Stomach smooth muscle (tissue), 2 donors: ENCODE measurements around the gene CPNE4.

ENCODE experiments used
- H3K27ac ChIP-seq: one replicate; pipeline ENCODE4 v1.7.0; 2013; ENCODE audit warnings: mild to moderate bottlenecking, low read length, inconsistent platforms
- H3K27me3 ChIP-seq, 2 donors: one replicate each; pipeline ENCODE4 v1.7.0; 2013; ENCODE audit warnings: low read length in 2 of 2; ENCODE audit not compliant: insufficient read depth in 2 of 2, control insufficient read depth in 1 of 2
- H3K36me3 ChIP-seq, 2 donors: one replicate each; pipeline ENCODE4 v1.7.0; 2013; ENCODE audit warnings: low read length in 2 of 2; ENCODE audit not compliant: control insufficient read depth in 2 of 2, insufficient read depth in 2 of 2
- H3K4me1 ChIP-seq: one replicate; pipeline ENCODE4 v1.7.0; 2013; ENCODE audit warnings: low read length; ENCODE audit not compliant: control insufficient read depth, insufficient read depth
- H3K4me3 ChIP-seq, 2 donors: one replicate each; pipeline ENCODE4 v1.7.0; 2013; ENCODE audit warnings: low read length in 2 of 2
- H3K9ac ChIP-seq, 2 donors: one replicate each; pipeline ENCODE4 v1.7.0; 2013; ENCODE audit warnings: low read length in 2 of 2, mild to moderate bottlenecking in 1 of 2
- H3K9me3 ChIP-seq, 2 donors: one replicate each; pipeline ENCODE4 v1.7.0; 2013; ENCODE audit warnings: low read length in 2 of 2; ENCODE audit not compliant: control insufficient read depth in 2 of 2
- donor health status: healthy.
- donor health status: Pancreatic carcinoma.

CPNE4 gene

GRCh38 chr3:131843174-131843573 lies 191.6 kb downstream of the CPNE4 start:
- H3K27ac ChIP-seq = no peak overlapping the region
- no peaks in the 10 kb centered on the region for H3K9me3 ChIP-seq
- H3K4me3 ChIP-seq = no peak overlapping the region
- H3K36me3 ChIP-seq = no peaks in the 10 kb centered on the region
- no peaks in the 10 kb centered on the region for H3K27me3 ChIP-seq
- no peak overlapping the region for H3K9ac ChIP-seq
- H3K4me1 ChIP-seq = no peaks in the 10 kb centered on the region

DNA sequence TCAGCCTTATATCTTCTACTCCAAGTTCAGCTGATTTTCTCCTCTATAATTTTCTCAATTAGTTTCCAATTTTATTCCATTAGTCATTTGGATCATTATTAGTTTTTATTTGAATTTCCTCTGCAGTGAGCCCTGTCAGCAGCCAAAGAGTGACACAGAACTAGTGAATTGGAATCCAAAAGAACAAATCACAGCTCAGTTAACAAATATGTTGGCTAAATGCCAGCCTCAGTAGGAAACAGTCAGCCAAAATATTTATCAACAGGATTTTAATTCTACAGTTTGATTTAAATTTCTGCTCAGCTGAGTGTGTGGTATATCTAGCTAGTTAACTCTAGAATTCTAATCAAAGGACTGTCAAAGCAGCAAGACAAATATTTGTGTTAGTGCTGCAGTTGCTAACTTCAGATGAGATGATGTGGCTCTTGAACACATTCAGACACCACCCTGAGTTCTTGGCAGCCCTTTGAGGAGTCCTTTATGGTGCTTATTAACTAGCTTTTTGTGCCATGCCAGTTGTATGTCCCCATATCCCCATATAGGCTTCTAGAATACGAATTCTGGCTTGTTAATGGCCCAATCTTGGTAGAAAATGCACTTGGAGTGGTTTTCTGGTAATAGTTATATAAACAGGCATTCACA lies 194.5 kb downstream of the CPNE4 start:
- no peaks in the 10 kb centered on the region for H3K27me3 ChIP-seq
- H3K9ac ChIP-seq = no peak overlapping the region
- H3K36me3 ChIP-seq = no peaks in the 10 kb centered on the region
- H3K4me1 ChIP-seq = no peaks in the 10 kb centered on the region
- H3K4me3 ChIP-seq = no peak overlapping the region
- no peak overlapping the region for H3K27ac ChIP-seq
- H3K9me3 ChIP-seq = no peaks in the 10 kb centered on the region

DNA sequence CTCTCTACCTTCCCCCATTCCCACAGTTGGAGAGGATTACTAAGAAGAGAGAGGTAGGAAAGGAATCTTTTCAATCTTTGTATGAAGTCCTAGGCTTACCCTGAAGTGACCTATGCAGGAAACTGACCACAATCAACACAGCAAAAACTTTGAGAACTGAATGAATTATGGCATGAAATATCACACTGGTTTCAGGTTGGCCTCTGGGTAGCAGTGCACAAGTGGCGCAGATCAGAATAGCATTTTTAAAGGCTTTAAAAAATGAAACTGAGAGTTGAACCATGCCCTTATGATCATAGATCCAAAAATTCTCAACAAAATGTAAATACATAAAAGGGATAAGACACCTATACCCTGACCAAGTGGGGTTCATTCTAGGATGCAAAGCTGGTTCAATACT lies 198.9 kb downstream of the CPNE4 start:
- H3K9me3 ChIP-seq = no peaks in the 10 kb centered on the region
- H3K36me3 ChIP-seq = no peaks in the 10 kb centered on the region
- H3K4me1 ChIP-seq = no peaks in the 10 kb centered on the region
- no peak overlapping the region for H3K27ac ChIP-seq
- H3K9ac ChIP-seq = no peak overlapping the region
- no peaks in the 10 kb centered on the region for H3K27me3 ChIP-seq
- no peak overlapping the region for H3K4me3 ChIP-seq

DNA sequence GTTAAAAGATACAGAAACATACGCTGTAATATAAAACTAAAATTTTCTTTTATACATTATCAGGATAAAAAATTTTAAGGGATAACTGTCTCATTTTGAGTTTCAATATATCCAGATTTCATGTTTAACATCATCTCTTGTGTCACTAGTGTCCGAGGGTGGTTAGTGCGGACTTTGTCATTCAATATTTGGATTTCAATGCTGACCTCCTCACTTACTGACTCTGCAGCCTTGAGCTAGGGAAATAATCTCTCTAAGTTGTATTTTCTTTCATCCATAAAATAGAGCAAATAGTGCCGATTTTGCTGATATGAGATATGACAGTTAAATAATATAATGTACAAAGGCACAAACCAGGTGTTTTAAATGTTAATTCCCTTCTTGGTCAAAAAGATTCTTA lies 203.2 kb downstream of the CPNE4 start:
- Histone ChIP-seq H3K4me3 (no peak overlapping the region), H3K4me1 (no peaks in the 10 kb centered on the region), H3K27me3 (no peaks in the 10 kb centered on the region), H3K27ac (no peak overlapping the region), H3K36me3 (no peaks in the 10 kb centered on the region), H3K9ac (no peak overlapping the region), H3K9me3 (no peaks in the 10 kb centered on the region)

- Histone ChIP-seq H3K4me1 (no peaks in the 10 kb centered on the region), H3K27ac (no peak overlapping the region), H3K9ac (no peak overlapping the region), H3K36me3 (no peaks in the 10 kb centered on the region), H3K27me3 (no peaks in the 10 kb centered on the region), H3K9me3 (no peaks in the 10 kb centered on the region), H3K4me3 (no peak overlapping the region)
Observed at GRCh38 chr3:131821191-131821762, 213.5 kb downstream of the CPNE4 start.

- Histone ChIP-seq H3K27me3 (no peaks in the 10 kb centered on the region), H3K9ac (no peak overlapping the region), H3K4me3 (no peak overlapping the region), H3K27ac (no peak overlapping the region), H3K36me3 (no peaks in the 10 kb centered on the region), H3K9me3 (no peaks in the 10 kb centered on the region), H3K4me1 (no peaks in the 10 kb centered on the region)
Observed at GRCh38 chr3:131819381-131820055, 215.3 kb downstream of the CPNE4 start.

DNA sequence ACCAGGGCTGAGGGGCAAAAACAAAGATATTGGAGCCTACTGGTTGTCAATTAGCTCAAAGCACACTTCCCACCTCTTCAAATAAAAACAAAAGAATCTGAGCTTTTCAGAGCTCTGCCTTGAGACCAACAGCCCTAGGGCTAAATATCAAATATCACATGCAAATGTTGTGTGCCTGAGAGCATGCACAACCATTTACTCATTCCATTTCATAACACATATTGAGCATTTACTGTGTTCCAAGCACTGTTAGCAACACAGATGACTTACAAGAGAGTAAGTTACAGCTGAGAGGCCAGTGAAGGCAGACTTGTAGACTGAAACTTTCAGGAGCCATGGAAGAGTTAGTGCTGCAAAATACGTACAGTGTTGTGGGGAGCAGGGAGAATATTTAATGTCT lies 222.4 kb downstream of the CPNE4 start:
- H3K27me3 ChIP-seq = no peaks in the 10 kb centered on the region
- no peak overlapping the region for H3K27ac ChIP-seq
- H3K4me3 ChIP-seq = no peak overlapping the region
- no peaks in the 10 kb centered on the region for H3K9me3 ChIP-seq
- H3K36me3 ChIP-seq = no peaks in the 10 kb centered on the region
- no peaks in the 10 kb centered on the region for H3K4me1 ChIP-seq
- no peak overlapping the region for H3K9ac ChIP-seq

DNA sequence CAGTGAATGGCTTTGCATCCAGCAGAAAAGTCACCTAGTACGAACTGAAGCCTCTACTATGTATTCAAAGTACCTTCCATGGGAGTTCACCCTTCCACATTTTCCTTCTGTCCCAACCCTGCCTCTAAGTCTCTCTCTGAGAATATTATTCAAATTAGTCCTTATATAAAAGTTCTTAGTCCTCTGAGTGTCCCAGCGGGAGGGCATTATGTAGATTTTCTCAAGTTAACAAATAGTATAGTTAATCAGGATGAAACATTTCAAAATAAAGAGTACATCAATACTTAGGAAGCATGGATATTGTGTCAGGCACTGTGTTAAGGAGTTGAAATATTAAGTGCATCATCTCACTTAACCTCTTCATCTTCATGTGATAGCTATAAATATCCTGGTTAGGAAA lies 223.3 kb downstream of the CPNE4 start:
- Histone ChIP-seq H3K4me1 (no peaks in the 10 kb centered on the region), H3K4me3 (no peak overlapping the region), H3K27ac (no peak overlapping the region), H3K9ac (no peak overlapping the region), H3K36me3 (no peaks in the 10 kb centered on the region), H3K9me3 (no peaks in the 10 kb centered on the region), H3K27me3 (no peaks in the 10 kb centered on the region)

DNA sequence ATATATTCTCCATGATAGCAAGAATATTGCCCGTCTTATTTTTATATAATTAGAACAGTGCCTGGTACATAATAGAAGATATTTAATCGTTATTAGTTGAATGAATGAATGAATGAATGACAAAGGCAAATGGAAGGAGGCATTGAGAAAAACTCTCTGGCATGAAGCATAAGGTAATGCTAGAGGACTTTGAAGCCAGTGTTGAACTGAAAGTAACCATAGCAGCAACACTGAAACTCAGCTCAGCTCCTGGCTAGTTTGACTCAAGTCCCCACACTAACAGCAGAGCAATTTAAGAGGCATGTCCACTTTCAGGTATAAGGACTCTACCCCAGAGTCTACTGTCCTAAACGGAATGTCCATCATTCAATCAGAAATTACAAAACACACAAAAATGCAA lies 227.0 kb downstream of the CPNE4 start:
- H3K4me1 ChIP-seq = no peaks in the 10 kb centered on the region
- no peak overlapping the region for H3K4me3 ChIP-seq
- H3K27ac ChIP-seq = no peak overlapping the region
- H3K9me3 ChIP-seq = no peaks in the 10 kb centered on the region
- H3K27me3 ChIP-seq = no peaks in the 10 kb centered on the region
- H3K9ac ChIP-seq = no peak overlapping the region
- no peaks in the 10 kb centered on the region for H3K36me3 ChIP-seq

- no peaks in the 10 kb centered on the region for H3K9me3 ChIP-seq
Observed at GRCh38 chr3:131806736-131807135, 228.1 kb downstream of the CPNE4 start.

GRCh38 chr3:131804565-131805133 lies 230.2 kb downstream of the CPNE4 start:
- Histone ChIP-seq H3K4me3 (no peak overlapping the region), H3K27me3 (no peaks in the 10 kb centered on the region), H3K4me1 (no peaks in the 10 kb centered on the region), H3K36me3 (no peaks in the 10 kb centered on the region), H3K9ac (no peak overlapping the region), H3K9me3 (no peaks in the 10 kb centered on the region), H3K27ac (no peak overlapping the region)

More at GRCh38 chr3:131806736-131807135, 228.1 kb downstream of the CPNE4 start:
- H3K27me3 ChIP-seq = no peaks in the 10 kb centered on the region
- no peaks in the 10 kb centered on the region for H3K36me3 ChIP-seq
- H3K27ac ChIP-seq = no peak overlapping the region
- no peak overlapping the region for H3K9ac ChIP-seq
- H3K4me3 ChIP-seq = no peak overlapping the region
- H3K4me1 ChIP-seq = no peaks in the 10 kb centered on the region
